Caco-2 (cell line): Measurements from ENCODE around the gene TULP3. TPM values are rescaled to one million over a fixed set of nuclear protein-coding genes. Genes with fewer than 3 reads are reported as not detected.

Source experiments
- BruUV-seq: library from RNA; stranded (reverse); fragments of 400-500 nt; replicated peaks from 2 replicates; lab custom pipeline; 2021; lab: Mats Ljungman, UMichigan
- CTCF ChIA-PET: fragments of 300-600 bp; sonication (Branson Sonifier 250); formaldehyde crosslinking; loops from one replicate; lab custom pipeline; 2022; ENCODE audit warnings: antibody characterized with exemption; lab: Charles Lee
- POLR2A ChIA-PET: fragments of 300-600 bp; sonication (Branson Sonifier 250); formaldehyde crosslinking; loops from one replicate; lab custom pipeline; 2022; ENCODE audit warnings: antibody characterized with exemption; lab: Charles Lee
- DNase-seq, 2 experiments: peaks; one replicate each; pipeline versions ENCODE4 v3.0.0 to v3.0.0-alpha.2; 2020 to 2022
- H3K27me3 ChIP-seq: replicated peaks from 2 replicates; pipeline ENCODE4 v1.6.0; 2011; ENCODE audit warnings: low read length; ENCODE audit not compliant: control insufficient read depth, insufficient read depth
- H3K36me3 ChIP-seq: 2 replicates; pipeline ENCODE4 v1.5.1; 2011; ENCODE audit warnings: low read length; ENCODE audit not compliant: control insufficient read depth, insufficient read depth
- H3K4me1 ChIP-seq: fragments of 250-450 bp; sonication (Bioruptor Pico); 2 replicates; pipeline ENCODE4 v1.5.1; 2020; ENCODE audit warnings: mild to moderate bottlenecking
- H3K4me3 ChIP-seq: 2 replicates; pipeline ENCODE4 v1.5.1; 2011; ENCODE audit warnings: low read depth, mild to moderate bottlenecking, control low read depth, low read length
- H3K9me3 ChIP-seq: fragments of 250-450 bp; sonication (Bioruptor Pico); 2 replicates; pipeline ENCODE4 v1.5.1; 2020; ENCODE audit warnings: mild to moderate bottlenecking, moderate library complexity
- H3K27ac Mint-ChIP-seq: one replicate; pipeline ENCODE4 v1.8.0; 2022; ENCODE audit warnings: mixed read lengths; ENCODE audit not compliant: unreplicated experiment
- H3K27me3 Mint-ChIP-seq: one replicate; pipeline ENCODE4 v1.8.0; 2022; ENCODE audit warnings: mixed read lengths; ENCODE audit not compliant: insufficient read depth, unreplicated experiment
- H3K36me3 Mint-ChIP-seq: one replicate; pipeline ENCODE4 v1.8.0; 2022; ENCODE audit warnings: mild to moderate bottlenecking, mixed read lengths; ENCODE audit not compliant: insufficient read depth, unreplicated experiment
- H3K4me1 Mint-ChIP-seq: one replicate; pipeline ENCODE4 v1.8.0; 2022; ENCODE audit warnings: low read depth, mixed read lengths; ENCODE audit not compliant: unreplicated experiment
- H3K4me3 Mint-ChIP-seq: one replicate; pipeline ENCODE4 v1.8.0; 2022; ENCODE audit warnings: mild to moderate bottlenecking, moderate library complexity, mixed read lengths; ENCODE audit not compliant: unreplicated experiment
- H3K9me3 Mint-ChIP-seq: one replicate; pipeline ENCODE4 v1.8.0; 2022; ENCODE audit warnings: mixed read lengths; ENCODE audit not compliant: unreplicated experiment
- CTCF ChIP-seq, 2 experiments: fragments of 200-600 bp in 1 of 2; IDR thresholded peaks; 1 replicate in 1 of 2; 2 replicates in 1 of 2; pipeline versions ENCODE4 v1.5.1 to v1.8.0; 2011 to 2022; ENCODE audit warnings: antibody characterized with exemption in 1 of 2, control low read depth in 1 of 2, inconsistent platforms in 1 of 2, low read depth in 1 of 2, low read length in 1 of 2, mild to moderate bottlenecking in 1 of 2, moderate library complexity in 1 of 2; ENCODE audit not compliant: insufficient read depth in 1 of 2, severe bottlenecking in 1 of 2, unreplicated experiment in 1 of 2
- intact Hi-C: fragments of 100-400 bp; cut with micrococcal nuclease; formaldehyde crosslinking; loops from one replicate; pipeline ENCODE4 v1.10.0; 2022; ENCODE audit not compliant: unreplicated experiment
- total RNA-seq: library from RNA; stranded (reverse); gene quantifications from 2 replicates; pipeline ENCODE4 v1.2.3, GENCODE V29; 2022

The TULP3 gene
- total RNA-seq, 1 experiment from 2014 or later = 31.0 TPM

- peak overlapping the region; percentile 91 for H3K4me3 ChIP-seq
Observed at GRCh38 chr12:2890001-2890387, 697 bp upstream of the TULP3 start.

DNA sequence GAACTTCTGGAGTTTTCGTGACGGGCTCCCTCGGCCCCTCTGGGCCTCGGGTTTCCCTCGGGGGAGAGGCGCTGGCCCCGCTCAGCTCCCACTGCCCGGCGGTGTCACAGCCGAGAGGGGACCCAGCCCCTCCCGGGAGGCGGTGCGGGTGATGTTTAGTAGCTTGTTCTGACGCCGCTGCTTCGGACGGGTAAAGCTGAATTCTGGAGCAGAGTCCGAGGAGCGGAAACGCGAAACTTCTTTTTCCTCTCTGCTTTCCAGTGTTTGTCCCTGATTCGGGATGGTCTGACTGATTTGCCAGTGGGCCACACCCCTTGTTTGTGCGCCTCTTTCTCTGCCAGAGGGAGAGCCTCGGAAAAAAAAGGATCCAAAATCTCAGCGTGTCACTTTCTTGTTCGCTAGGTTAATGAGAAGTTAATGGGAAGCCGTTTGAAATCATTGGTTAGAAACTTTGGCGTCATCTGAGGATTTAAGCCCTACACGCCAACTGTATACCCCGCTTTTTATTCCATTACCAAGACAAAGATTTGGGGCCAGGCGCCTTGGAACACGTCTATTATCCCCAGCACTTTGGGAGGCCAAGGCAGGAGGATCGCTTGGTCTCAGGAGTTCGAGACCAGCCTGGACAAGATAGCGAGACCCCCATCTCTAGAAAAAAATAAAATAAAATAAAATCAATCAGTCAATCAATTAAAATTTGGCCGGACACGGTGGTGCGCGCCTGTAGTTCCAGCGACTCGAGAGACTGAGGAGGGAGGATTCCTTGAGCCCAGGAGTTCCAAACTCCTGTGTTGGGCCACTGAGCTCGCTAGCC, 756 bp downstream of the TULP3 start:
- peak; percentile 69 to 82 for DNase-seq
- CTCF ChIA-PET = interaction anchor here (0.7 to 2.1 kb wide), 6 partner anchors 15 to 150 kb away, joined by 3 to 10 read pairs (median 4); partner anchors contain the start of genes FOXM1 and RHNO1

More at GRCh38 chr12:2890001-2890387, 697 bp upstream of the TULP3 start:
- no peaks in the 10 kb centered on the region for H3K27me3 Mint-ChIP-seq
- H3K4me1 Mint-ChIP-seq = peaks cover 15% of the 10 kb centered on the region
- peak overlapping the region; percentile 91 for H3K27ac Mint-ChIP-seq
- peak in 1 of 2 experiments; percentile 24 for DNase-seq
- intact Hi-C loops = loop anchor here (1.0 to 2.0 kb wide), 4 partner anchors 13 to 77 kb away; partner anchors contain the start of genes FOXM1, ITFG2, RHNO1 and TEAD4
- no peaks in the 10 kb centered on the region for H3K9me3 Mint-ChIP-seq
- no peaks in the 10 kb centered on the region for H3K9me3 ChIP-seq
- peaks cover 1% of the 10 kb centered on the region for H3K36me3 ChIP-seq
- ChIA-PET CTCF (interaction anchor here (0.5 to 2.1 kb wide), 4 partner anchors 54 to 151 kb away, joined by 4 to 10 read pairs (median 5); no protein-coding TSS in a partner anchor), POLR2A (interaction anchor here (0.6 to 1.8 kb wide), 7 partner anchors 9 to 144 kb away, joined by 3 to 22 read pairs (median 7); partner anchors contain the start of genes FOXM1 and RHNO1)
- H3K36me3 Mint-ChIP-seq = peaks cover 61% of the 10 kb centered on the region
- H3K4me3 Mint-ChIP-seq = peak overlapping the region; percentile 82
- no peaks in the 10 kb centered on the region for H3K27me3 ChIP-seq
- TF ChIP-seq CTCF (IDR thresholded peaks at IDR 0.05; ENCODE audit: insufficient read depth in 1 of 2, low read depth in 1 of 2, low read length in 1 of 2, severe bottlenecking in 1 of 2, unreplicated experiment in 1 of 2) = no peak
- H3K4me1 ChIP-seq = peaks cover 13% of the 10 kb centered on the region
- TSS peak; percentile 90 for BruUV-seq

More for the DNA sequence above, 756 bp downstream of the TULP3 start:
- H3K9me3 Mint-ChIP-seq = no peaks in the 10 kb centered on the region
- Histone ChIP-seq H3K36me3 (peaks cover 1% of the 10 kb centered on the region), H3K4me1 (peaks cover 18% of the 10 kb centered on the region), H3K9me3 (no peaks in the 10 kb centered on the region), H3K27me3 (no peaks in the 10 kb centered on the region), H3K4me3 (peak overlapping the region; percentile 91)
- no peaks in the 10 kb centered on the region for H3K27me3 Mint-ChIP-seq
- BruUV-seq = TSS peak; percentile 30
- H3K4me3 Mint-ChIP-seq = peak overlapping the region; percentile 82
- peaks cover 47% of the 10 kb centered on the region for H3K36me3 Mint-ChIP-seq
- H3K4me1 Mint-ChIP-seq = peaks cover 15% of the 10 kb centered on the region
- peak overlapping the region; percentile 91 for H3K27ac Mint-ChIP-seq
- intact Hi-C loops = loop anchor here (2.0 kb wide), 2 partner anchors 67 to 79 kb away; partner anchors contain the start of genes ITFG2 and TEAD4
- TF ChIP-seq CTCF (IDR thresholded peaks at IDR 0.05; ENCODE audit: insufficient read depth in 1 of 2, low read depth in 1 of 2, low read length in 1 of 2, severe bottlenecking in 1 of 2, unreplicated experiment in 1 of 2) = no peak
- POLR2A ChIA-PET = interaction anchor here (0.6 to 1.8 kb wide), 10 partner anchors 8 to 1241 kb away, joined by 3 to 22 read pairs (median 5); partner anchors contain the start of genes FOXM1, RHNO1 and TEAD4
